Trophoblast cell (in vitro differentiated cells and primary cell): ENCODE results near the gene CCDC6.

Experiments used
- DNase-seq, 2 donors: peaks; one replicate each; pipeline ENCODE4 v3.0.0-alpha.2; 2016
- H2AFZ ChIP-seq: 2 replicates; pipeline ENCODE4 v1.6.1; 2013; ENCODE audit warnings: low read length, moderate library complexity, mild to moderate bottlenecking; ENCODE audit not compliant: insufficient read depth, poor library complexity
- H2AK5ac ChIP-seq: 2 replicates; pipeline ENCODE4 v1.6.1; 2013; ENCODE audit warnings: mild to moderate bottlenecking, low read length
- H2BK120ac ChIP-seq: 2 replicates; pipeline ENCODE4 v1.6.1; 2013; ENCODE audit warnings: low read length, mild to moderate bottlenecking, moderate library complexity; ENCODE audit not compliant: insufficient read depth, poor library complexity
- H2BK12ac ChIP-seq: 2 replicates; pipeline ENCODE4 v1.6.1; 2013; ENCODE audit warnings: mild to moderate bottlenecking, low read length, moderate library complexity
- H2BK5ac ChIP-seq: 2 replicates; pipeline ENCODE4 v1.6.1; 2013; ENCODE audit warnings: low read length, low read depth, moderate library complexity, mild to moderate bottlenecking; ENCODE audit not compliant: poor library complexity
- H3K14ac ChIP-seq: 2 replicates; pipeline ENCODE4 v1.6.1; 2013; ENCODE audit warnings: mild to moderate bottlenecking, low read length
- H3K18ac ChIP-seq: 2 replicates; pipeline ENCODE4 v1.6.1; 2013; ENCODE audit warnings: mild to moderate bottlenecking, low read length
- H3K23ac ChIP-seq: 2 replicates; pipeline ENCODE4 v1.6.1; 2013; ENCODE audit warnings: low read length
- H3K27ac ChIP-seq: 2 replicates; pipeline ENCODE4 v1.5.1; 2013; ENCODE audit warnings: low read depth, mild to moderate bottlenecking, inconsistent platforms, low read length, moderate library complexity
- H3K27me3 ChIP-seq: 2 replicates; pipeline ENCODE4 v1.6.1; 2013; ENCODE audit warnings: inconsistent platforms, mild to moderate bottlenecking, low read length, moderate library complexity; ENCODE audit not compliant: insufficient read depth
- H3K36me3 ChIP-seq, 2 experiments: 1 replicate in 1 of 2; 2 replicates in 1 of 2; pipeline ENCODE4 v1.6.1; 2013; ENCODE audit warnings: low read length in 2 of 2, mild to moderate bottlenecking in 2 of 2, moderate library complexity in 1 of 2; ENCODE audit not compliant: insufficient read depth in 2 of 2, control insufficient read depth in 1 of 2
- H3K4ac ChIP-seq: 2 replicates; pipeline ENCODE4 v1.6.1; 2013; ENCODE audit warnings: low read depth, mild to moderate bottlenecking, low read length, moderate library complexity
- H3K4me1 ChIP-seq, 2 experiments: 1 replicate in 1 of 2; 2 replicates in 1 of 2; pipeline ENCODE4 v1.6.1; 2013; ENCODE audit warnings: low read length in 2 of 2, mild to moderate bottlenecking in 2 of 2, moderate library complexity in 1 of 2; ENCODE audit not compliant: insufficient read depth in 2 of 2, control insufficient read depth in 1 of 2
- H3K4me2 ChIP-seq: 2 replicates; pipeline ENCODE4 v1.6.1; 2013; ENCODE audit warnings: inconsistent platforms, mild to moderate bottlenecking, low read length, moderate library complexity
- H3K4me3 ChIP-seq: 2 replicates; pipeline ENCODE4 v1.5.1; 2013; ENCODE audit warnings: mild to moderate bottlenecking, low read depth, low read length, inconsistent platforms
- H3K79me1 ChIP-seq: one replicate; pipeline ENCODE4 v1.6.1; 2013; ENCODE audit warnings: low read length
- H3K79me2 ChIP-seq: 2 replicates; pipeline ENCODE4 v1.6.1; 2013; ENCODE audit warnings: low read length, mild to moderate bottlenecking; ENCODE audit not compliant: control insufficient read depth, insufficient read depth, poor library complexity
- H3K9ac ChIP-seq: 2 replicates; pipeline ENCODE4 v1.6.1; 2013; ENCODE audit warnings: mild to moderate bottlenecking, low read length
- H3K9me3 ChIP-seq: 2 replicates; pipeline ENCODE4 v1.6.1; 2013; ENCODE audit warnings: low read depth, mild to moderate bottlenecking, control low read depth, inconsistent platforms, low read length; ENCODE audit not compliant: insufficient read depth
- H4K12ac ChIP-seq: 2 replicates; pipeline ENCODE4 v1.6.1; 2013; ENCODE audit warnings: low read depth, mild to moderate bottlenecking, low read length, moderate library complexity
- H4K8ac ChIP-seq: 2 replicates; pipeline ENCODE4 v1.6.1; 2013; ENCODE audit warnings: low read depth, mild to moderate bottlenecking, low read length, moderate library complexity
- H4K91ac ChIP-seq: one replicate; pipeline ENCODE4 v1.6.1; 2013; ENCODE audit warnings: low read depth, mild to moderate bottlenecking, low read length, moderate library complexity
- WGBS: extraction: QIAGEN DNeasy Blood & Tissue Kit; methylation state at CpG from one replicate; pipeline ENCODE4 v1.1.7; 2013; ENCODE audit warnings: missing lambda C conversion rate; ENCODE audit not compliant: insufficient read length, insufficient coverage; ENCODE audit errors: extremely low coverage; 5-methylcytosine and 5-hydroxymethylcytosine counted together

Gene CCDC6

DNA sequence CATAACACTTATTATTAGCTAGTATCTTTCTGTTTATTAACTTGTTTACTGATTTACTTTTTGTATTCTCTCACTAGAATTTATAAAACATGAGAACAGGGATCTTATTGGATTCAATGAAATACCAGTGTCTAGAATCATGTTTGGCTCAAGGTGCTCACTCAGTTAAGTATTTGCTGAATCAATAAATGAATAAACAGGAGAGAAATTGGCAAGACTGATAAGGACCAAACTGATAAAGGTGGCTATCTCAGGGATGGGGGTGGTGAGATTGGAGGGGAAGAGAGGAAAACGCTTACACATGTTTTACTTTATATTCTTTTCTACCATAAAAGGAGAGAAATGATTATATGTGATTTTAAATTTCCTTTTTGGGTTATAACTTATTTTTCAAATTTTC is 43.3 kb upstream of the CCDC6 start:
- no peak for DNase-seq
- no peak overlapping the region for H2AK5ac ChIP-seq
- no peaks in the 10 kb centered on the region for H3K9me3 ChIP-seq
- no peak overlapping the region for H3K4me2 ChIP-seq
- no peak overlapping the region for H2BK12ac ChIP-seq
- H3K4me1 ChIP-seq: no peaks in the 10 kb centered on the region
- H2BK120ac ChIP-seq: no peak overlapping the region
- no peak overlapping the region for H3K18ac ChIP-seq
- no peak overlapping the region for H3K27ac ChIP-seq
- no peak overlapping the region for H4K91ac ChIP-seq
- H3K79me2 ChIP-seq: no peaks in the 10 kb centered on the region
- H2AFZ ChIP-seq: no peak overlapping the region
- no peak overlapping the region for H4K12ac ChIP-seq
- peaks cover 2% of the 10 kb centered on the region for H3K79me1 ChIP-seq
- no peak overlapping the region for H3K4ac ChIP-seq
- no peak overlapping the region for H3K14ac ChIP-seq
- no peak overlapping the region for H3K9ac ChIP-seq
- H3K27me3 ChIP-seq: no peaks in the 10 kb centered on the region
- H3K36me3 ChIP-seq: no peaks in the 10 kb centered on the region
- WGBS: no CpG with 5 or more reads among the region's 1 CpG
- no peak overlapping the region for H3K23ac ChIP-seq
- H2BK5ac ChIP-seq: no peak overlapping the region
- no peak overlapping the region for H4K8ac ChIP-seq
- no peak overlapping the region for H3K4me3 ChIP-seq

DNA sequence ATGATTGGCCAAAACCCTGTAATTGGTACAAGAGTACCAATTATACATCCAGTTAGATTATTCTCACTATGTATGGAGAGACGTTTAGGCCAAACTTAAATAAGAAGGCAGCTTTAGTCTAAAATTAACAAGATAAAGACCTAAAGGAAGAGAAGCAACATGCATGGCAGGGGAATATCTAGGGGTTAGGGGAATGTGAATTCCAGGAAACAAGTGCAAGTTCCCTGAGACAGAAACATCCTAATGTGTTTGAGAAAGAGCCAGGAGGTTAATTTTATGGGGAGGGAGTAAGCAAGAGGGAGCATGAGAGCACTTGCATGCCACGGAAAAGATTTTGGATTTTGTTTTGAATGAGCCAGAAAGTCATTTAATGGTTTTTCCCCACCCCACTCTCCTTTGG is 39.6 kb upstream of the CCDC6 start:
- peaks cover 2% of the 10 kb centered on the region for H3K79me1 ChIP-seq
- H2AFZ ChIP-seq: no peak overlapping the region
- no peak overlapping the region for H3K4me2 ChIP-seq
- H4K12ac ChIP-seq: no peak overlapping the region
- H3K23ac ChIP-seq: no peak overlapping the region
- H4K91ac ChIP-seq: no peak overlapping the region
- no peak overlapping the region for H3K27ac ChIP-seq
- H3K27me3 ChIP-seq: no peaks in the 10 kb centered on the region
- no peak overlapping the region for H3K4ac ChIP-seq
- no peak overlapping the region for H2BK5ac ChIP-seq
- DNase-seq: no peak
- H3K9ac ChIP-seq: no peak overlapping the region
- no peak overlapping the region for H3K18ac ChIP-seq
- H3K9me3 ChIP-seq: no peaks in the 10 kb centered on the region
- H3K36me3 ChIP-seq: no peaks in the 10 kb centered on the region
- H4K8ac ChIP-seq: no peak overlapping the region
- no peak overlapping the region for H2BK12ac ChIP-seq
- no peak overlapping the region for H2AK5ac ChIP-seq
- H3K4me3 ChIP-seq: no peak overlapping the region
- no peaks in the 10 kb centered on the region for H3K4me1 ChIP-seq
- no peak overlapping the region for H3K14ac ChIP-seq
- no peak overlapping the region for H2BK120ac ChIP-seq
- no peaks in the 10 kb centered on the region for H3K79me2 ChIP-seq
- no CpG with 5 or more reads among the region's 2 CpGs for WGBS

DNA sequence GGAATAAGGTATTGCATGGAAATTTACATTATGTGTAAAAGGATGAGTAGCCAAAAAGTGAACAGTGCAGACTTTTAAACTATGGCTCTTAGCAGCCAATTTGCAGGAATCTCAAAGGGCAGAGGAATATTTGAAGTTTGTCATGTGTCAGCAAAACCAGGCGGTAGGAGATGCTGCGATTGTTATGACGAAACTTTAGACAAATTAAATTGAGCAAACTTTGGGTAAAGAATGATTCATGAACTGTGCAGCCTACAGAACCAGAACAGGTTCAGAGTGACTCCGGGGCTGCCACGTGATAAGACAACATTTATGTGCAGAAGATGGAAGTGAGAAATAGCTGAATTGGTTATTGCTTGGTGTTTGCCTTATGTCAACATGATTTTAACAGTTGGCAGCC is 39.2 kb upstream of the CCDC6 start:
- Histone ChIP-seq H3K4me3 (no peak overlapping the region), H3K79me1 (peaks cover 2% of the 10 kb centered on the region), H3K4ac (no peak overlapping the region), H3K9me3 (no peaks in the 10 kb centered on the region), H2BK120ac (no peak overlapping the region), H3K27ac (no peak overlapping the region), H4K8ac (no peak overlapping the region), H3K4me2 (no peak overlapping the region), H3K36me3 (no peaks in the 10 kb centered on the region), H2BK5ac (no peak overlapping the region), H2BK12ac (no peak overlapping the region), H3K79me2 (no peaks in the 10 kb centered on the region), H4K91ac (no peak overlapping the region), H3K14ac (no peak overlapping the region), H2AFZ (no peak overlapping the region), H3K23ac (no peak overlapping the region), H3K18ac (no peak overlapping the region), H3K9ac (no peak overlapping the region), H3K27me3 (no peaks in the 10 kb centered on the region), H2AK5ac (no peak overlapping the region), H4K12ac (no peak overlapping the region), H3K4me1 (no peaks in the 10 kb centered on the region)
- DNase-seq: no peak
- no CpG with 5 or more reads among the region's 5 CpGs for WGBS

DNA sequence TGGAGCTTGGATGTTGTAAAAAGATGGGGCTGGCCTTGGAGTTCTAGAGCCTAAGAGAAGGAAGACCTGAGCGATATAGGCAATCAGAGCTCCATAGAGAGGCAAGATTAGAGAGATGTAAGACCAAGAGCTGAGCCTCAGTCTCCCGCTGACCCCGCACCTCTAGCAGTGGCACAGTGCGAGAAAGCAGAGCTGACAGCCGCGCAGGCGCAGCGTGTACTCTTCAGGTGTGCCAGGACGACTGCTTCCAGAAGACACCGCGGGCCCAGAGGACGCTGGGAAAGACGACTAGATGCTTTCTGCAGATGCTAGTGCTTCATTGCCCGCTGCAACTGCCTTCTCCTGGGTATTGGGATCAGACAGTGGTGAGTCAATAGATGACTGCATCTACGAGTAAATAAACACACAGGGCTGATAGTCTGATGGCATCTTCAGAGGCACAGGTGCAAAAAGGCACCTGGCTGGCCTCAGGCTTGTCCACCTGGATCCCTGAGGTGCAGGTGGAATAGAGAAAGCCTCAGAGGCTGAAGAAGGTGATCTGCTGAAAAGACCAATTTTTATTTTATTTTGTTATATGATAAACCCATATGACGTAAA is 38.1 kb upstream of the CCDC6 start:
- no peak overlapping the region for H3K4me2 ChIP-seq
- no peak overlapping the region for H3K14ac ChIP-seq
- no peaks in the 10 kb centered on the region for H3K4me1 ChIP-seq
- no peaks in the 10 kb centered on the region for H3K36me3 ChIP-seq
- WGBS: no CpG with 5 or more reads among the region's 16 CpGs
- no peak overlapping the region for H2AFZ ChIP-seq
- H3K27ac ChIP-seq: no peak overlapping the region
- no peak overlapping the region for H3K4me3 ChIP-seq
- H2BK5ac ChIP-seq: no peak overlapping the region
- no peak overlapping the region for H3K9ac ChIP-seq
- H2BK12ac ChIP-seq: no peak overlapping the region
- H3K9me3 ChIP-seq: no peaks in the 10 kb centered on the region
- H3K79me1 ChIP-seq: peaks cover 2% of the 10 kb centered on the region
- no peak overlapping the region for H4K8ac ChIP-seq
- no peak overlapping the region for H2BK120ac ChIP-seq
- DNase-seq: no peak
- H3K4ac ChIP-seq: no peak overlapping the region
- no peak overlapping the region for H4K91ac ChIP-seq
- H2AK5ac ChIP-seq: no peak overlapping the region
- no peak overlapping the region for H3K23ac ChIP-seq
- H4K12ac ChIP-seq: no peak overlapping the region
- no peaks in the 10 kb centered on the region for H3K79me2 ChIP-seq
- no peak overlapping the region for H3K18ac ChIP-seq
- H3K27me3 ChIP-seq: no peaks in the 10 kb centered on the region
